PFSK-1 (cell line): ENCODE data around the gene TPSG1.

Source experiments
- FOXP2 ChIP-seq: optimal IDR thresholded peaks from 2 replicates; pipeline ENCODE3; 2011; ENCODE audit warnings: borderline replicate concordance, control low read depth, inconsistent platforms; ENCODE audit not compliant: insufficient read depth; ENCODE audit errors: extremely low read length, extremely low read depth
- POLR2AphosphoS5 ChIP-seq: IDR thresholded peaks from 2 replicates; pipeline ENCODE4 v1.6.1; 2012; ENCODE audit warnings: low read depth, mild to moderate bottlenecking, control low read depth, low read length, moderate library complexity
- SIN3A ChIP-seq: IDR thresholded peaks from 2 replicates; pipeline ENCODE4 v1.6.1; 2012; ENCODE audit warnings: mild to moderate bottlenecking, low read length, moderate library complexity, borderline replicate concordance; ENCODE audit not compliant: insufficient read depth
- TAF1 ChIP-seq: IDR thresholded peaks from 2 replicates; pipeline ENCODE4 v1.6.1; 2012; ENCODE audit warnings: low read length, control low read depth, borderline replicate concordance; ENCODE audit not compliant: insufficient read depth
- TF ChIP-seq, protein P1 (sequence below), 2 experiments: IDR thresholded peaks; 2 replicates each; pipeline versions ENCODE4 v1.6.1 to v1.8.0; 2011 to 2012; ENCODE audit warnings: low read depth in 2 of 2, low read length in 2 of 2, control low read depth in 1 of 2, inconsistent platforms in 1 of 2, mild to moderate bottlenecking in 1 of 2, moderate library complexity in 1 of 2; ENCODE audit not compliant: insufficient read depth in 1 of 2

GRCh38 chr16:1175566-1176279, 49.3 kb downstream of the TPSG1 start:
- TF ChIP-seq POLR2AphosphoS5 (no peak), TAF1 (no peak), SIN3A (no peak), FOXP2 (no peak)
- TF ChIP-seq, protein P1, sequence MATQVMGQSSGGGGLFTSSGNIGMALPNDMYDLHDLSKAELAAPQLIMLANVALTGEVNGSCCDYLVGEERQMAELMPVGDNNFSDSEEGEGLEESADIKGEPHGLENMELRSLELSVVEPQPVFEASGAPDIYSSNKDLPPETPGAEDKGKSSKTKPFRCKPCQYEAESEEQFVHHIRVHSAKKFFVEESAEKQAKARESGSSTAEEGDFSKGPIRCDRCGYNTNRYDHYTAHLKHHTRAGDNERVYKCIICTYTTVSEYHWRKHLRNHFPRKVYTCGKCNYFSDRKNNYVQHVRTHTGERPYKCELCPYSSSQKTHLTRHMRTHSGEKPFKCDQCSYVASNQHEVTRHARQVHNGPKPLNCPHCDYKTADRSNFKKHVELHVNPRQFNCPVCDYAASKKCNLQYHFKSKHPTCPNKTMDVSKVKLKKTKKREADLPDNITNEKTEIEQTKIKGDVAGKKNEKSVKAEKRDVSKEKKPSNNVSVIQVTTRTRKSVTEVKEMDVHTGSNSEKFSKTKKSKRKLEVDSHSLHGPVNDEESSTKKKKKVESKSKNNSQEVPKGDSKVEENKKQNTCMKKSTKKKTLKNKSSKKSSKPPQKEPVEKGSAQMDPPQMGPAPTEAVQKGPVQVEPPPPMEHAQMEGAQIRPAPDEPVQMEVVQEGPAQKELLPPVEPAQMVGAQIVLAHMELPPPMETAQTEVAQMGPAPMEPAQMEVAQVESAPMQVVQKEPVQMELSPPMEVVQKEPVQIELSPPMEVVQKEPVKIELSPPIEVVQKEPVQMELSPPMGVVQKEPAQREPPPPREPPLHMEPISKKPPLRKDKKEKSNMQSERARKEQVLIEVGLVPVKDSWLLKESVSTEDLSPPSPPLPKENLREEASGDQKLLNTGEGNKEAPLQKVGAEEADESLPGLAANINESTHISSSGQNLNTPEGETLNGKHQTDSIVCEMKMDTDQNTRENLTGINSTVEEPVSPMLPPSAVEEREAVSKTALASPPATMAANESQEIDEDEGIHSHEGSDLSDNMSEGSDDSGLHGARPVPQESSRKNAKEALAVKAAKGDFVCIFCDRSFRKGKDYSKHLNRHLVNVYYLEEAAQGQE (IDR thresholded peaks at IDR 0.05; ENCODE audit: insufficient read depth in 1 of 2, low read depth in 2 of 2, low read length in 2 of 2) = no peak
